GM21619 (cell line): ENCODE data around the gene MTURN.
"Not testable (repeated sequence)": the region's sequence is repeated elsewhere in the genome, so short reads cannot be mapped to it uniquely, and the experiment has no call there.

Source experiments
- ATAC-seq: cut with Tn5 transposase; IDR thresholded peaks from one replicate; pipeline ENCODE4 v1.9.1; 2021; ENCODE audit not compliant: unreplicated experiment

MTURN gene

GRCh38 chr7:30134611-30135300, at the start of gene MTURN:
TSS of gene MTURN (plus strand) at chr7:30134986. CDS start at chr7:30135137, 151 bp downstream.
- ATAC-seq, result peak; percentile 81

GRCh38 chr7:30086529-30086928, 48.3 kb upstream of the MTURN start:
- ATAC-seq, result no peak

- no peak for ATAC-seq
These were observed 47.4 kb upstream of the MTURN start for GRCh38 chr7:30087371-30087770.

GRCh38 chr7:30088362-30088761, 46.4 kb upstream of the MTURN start:
- ATAC-seq, result no peak

- no peak for ATAC-seq
These were observed 44.7 kb upstream of the MTURN start for GRCh38 chr7:30090111-30090510.

- ATAC-seq, result no peak
These were observed 43.3 kb upstream of the MTURN start for GRCh38 chr7:30091491-30091912.

GRCh38 chr7:30091987-30092386, 42.8 kb upstream of the MTURN start:
- no peak for ATAC-seq

GRCh38 chr7:30093420-30093952, 41.3 kb upstream of the MTURN start:
- ATAC-seq, result no peak

- ATAC-seq, result not testable (repeated sequence)
These were observed 36.2 kb upstream of the MTURN start for GRCh38 chr7:30098599-30098998.

- ATAC-seq, result no peak
These were observed 32.5 kb upstream of the MTURN start for GRCh38 chr7:30102281-30102680.

GRCh38 chr7:30104157-30104556, 30.6 kb upstream of the MTURN start:
- ATAC-seq, result no peak

- no peak for ATAC-seq
These were observed 22.6 kb upstream of the MTURN start for GRCh38 chr7:30112103-30112713.

GRCh38 chr7:30113144-30113543, 21.6 kb upstream of the MTURN start:
- ATAC-seq, result no peak

- ATAC-seq, result no peak
These were observed 20.1 kb upstream of the MTURN start for GRCh38 chr7:30114536-30115238.

- no peak for ATAC-seq
These were observed 19.0 kb upstream of the MTURN start for GRCh38 chr7:30115709-30116297.

GRCh38 chr7:30116771-30117170, 18.0 kb upstream of the MTURN start:
- no peak for ATAC-seq

- ATAC-seq, result no peak
These were observed 16.9 kb upstream of the MTURN start for GRCh38 chr7:30117896-30118295.

- no peak for ATAC-seq
These were observed 14.8 kb upstream of the MTURN start for GRCh38 chr7:30119890-30120577.

GRCh38 chr7:30133736-30134610, 813 bp upstream of the MTURN start:
- no peak for ATAC-seq
